ENCODE measurements around the gene FXYD7.

The FXYD7 gene

GRCh38 chr19:35155981-35156672 lies 13.1 kb downstream of the FXYD7 start:
- H3K14ac ChIP-seq (ENCODE audit: low read length) = no peak overlapping the region
- no peak overlapping the region for H3K23ac ChIP-seq (ENCODE audit: low read length)
- no peak overlapping the region for H4K12ac ChIP-seq (ENCODE audit: low read depth, low read length)
- DNase-seq = no peak
- H3K18ac ChIP-seq (ENCODE audit: low read length) = no peak overlapping the region
- H2AFZ ChIP-seq (ENCODE audit: insufficient read depth, low read length, poor library complexity) = no peak overlapping the region
- peaks cover 3% of the 10 kb centered on the region for H3K79me2 ChIP-seq (ENCODE audit: control insufficient read depth, insufficient read depth, low read length, poor library complexity)
- H3K27me3 ChIP-seq (ENCODE audit: insufficient read depth, low read length) = no peaks in the 10 kb centered on the region
- H3K79me1 ChIP-seq (ENCODE audit: low read length) = peaks cover 12% of the 10 kb centered on the region
- no peak overlapping the region for H3K27ac ChIP-seq (ENCODE audit: low read depth, low read length)
- H3K4me1 ChIP-seq (ENCODE audit: control insufficient read depth in 1 of 2, insufficient read depth in 2 of 2, low read length in 2 of 2) = peaks cover 9 to 19% of the 10 kb centered on the region in 2 experiments
- H2BK120ac ChIP-seq (ENCODE audit: insufficient read depth, low read length, poor library complexity) = no peak overlapping the region
- no peak overlapping the region for H3K4ac ChIP-seq (ENCODE audit: low read depth, low read length)
- peaks cover 3 to 16% of the 10 kb centered on the region in 2 experiments for H3K36me3 ChIP-seq (ENCODE audit: control insufficient read depth in 1 of 2, insufficient read depth in 2 of 2, low read length in 2 of 2)
- H2BK5ac ChIP-seq (ENCODE audit: low read depth, low read length, poor library complexity) = no peak overlapping the region
- no peaks in the 10 kb centered on the region for H3K9me3 ChIP-seq (ENCODE audit: insufficient read depth, low read depth, low read length)
- WGBS (ENCODE audit: extremely low coverage, insufficient coverage, insufficient read length) = no CpG with 5 or more reads among the region's 6 CpGs
- peak overlapping the region; percentile 96 for H3K4me2 ChIP-seq (ENCODE audit: low read length)
- H3K4me3 ChIP-seq (ENCODE audit: low read depth, low read length) = no peak overlapping the region
- H2BK12ac ChIP-seq (ENCODE audit: low read length) = no peak overlapping the region
- H2AK5ac ChIP-seq (ENCODE audit: low read length) = no peak overlapping the region
- H3K9ac ChIP-seq (ENCODE audit: low read length) = no peak overlapping the region
- H4K8ac ChIP-seq (ENCODE audit: low read depth, low read length) = no peak overlapping the region
- H4K91ac ChIP-seq (ENCODE audit: low read depth, low read length) = no peak overlapping the region

GRCh38 chr19:35156673-35157014 lies 13.6 kb downstream of the FXYD7 start:
- no peak overlapping the region for H3K4me3 ChIP-seq (ENCODE audit: low read depth, low read length)
- peaks cover 9 to 22% of the 10 kb centered on the region in 2 experiments for H3K4me1 ChIP-seq (ENCODE audit: control insufficient read depth in 1 of 2, insufficient read depth in 2 of 2, low read length in 2 of 2)
- peaks cover 12% of the 10 kb centered on the region for H3K79me1 ChIP-seq (ENCODE audit: low read length)
- H3K23ac ChIP-seq (ENCODE audit: low read length) = no peak overlapping the region
- H3K9me3 ChIP-seq (ENCODE audit: insufficient read depth, low read depth, low read length) = no peaks in the 10 kb centered on the region
- no peak overlapping the region for H2AK5ac ChIP-seq (ENCODE audit: low read length)
- no peak overlapping the region for H2BK5ac ChIP-seq (ENCODE audit: low read depth, low read length, poor library complexity)
- H2BK12ac ChIP-seq (ENCODE audit: low read length) = no peak overlapping the region
- WGBS (ENCODE audit: extremely low coverage, insufficient coverage, insufficient read length) = no CpG with 5 or more reads among the region's 7 CpGs
- H3K9ac ChIP-seq (ENCODE audit: low read length) = no peak overlapping the region
- H3K18ac ChIP-seq (ENCODE audit: low read length) = no peak overlapping the region
- peaks cover 3 to 21% of the 10 kb centered on the region in 2 experiments for H3K36me3 ChIP-seq (ENCODE audit: control insufficient read depth in 1 of 2, insufficient read depth in 2 of 2, low read length in 2 of 2)
- H4K91ac ChIP-seq (ENCODE audit: low read depth, low read length) = no peak overlapping the region
- H3K27me3 ChIP-seq (ENCODE audit: insufficient read depth, low read length) = no peaks in the 10 kb centered on the region
- no peak overlapping the region for H3K4me2 ChIP-seq (ENCODE audit: low read length)
- no peak overlapping the region for H2AFZ ChIP-seq (ENCODE audit: insufficient read depth, low read length, poor library complexity)
- H3K27ac ChIP-seq (ENCODE audit: low read depth, low read length) = no peak overlapping the region
- H3K4ac ChIP-seq (ENCODE audit: low read depth, low read length) = no peak overlapping the region
- H2BK120ac ChIP-seq (ENCODE audit: insufficient read depth, low read length, poor library complexity) = no peak overlapping the region
- no peak overlapping the region for H3K14ac ChIP-seq (ENCODE audit: low read length)
- peaks cover 3% of the 10 kb centered on the region for H3K79me2 ChIP-seq (ENCODE audit: control insufficient read depth, insufficient read depth, low read length, poor library complexity)
- no peak for DNase-seq
- H4K8ac ChIP-seq (ENCODE audit: low read depth, low read length) = no peak overlapping the region
- no peak overlapping the region for H4K12ac ChIP-seq (ENCODE audit: low read depth, low read length)

- Histone ChIP-seq H3K27me3 (ENCODE audit: insufficient read depth, low read length) (no peaks in the 10 kb centered on the region), H2BK5ac (ENCODE audit: low read depth, low read length, poor library complexity) (no peak overlapping the region), H4K12ac (ENCODE audit: low read depth, low read length) (no peak overlapping the region), H4K91ac (ENCODE audit: low read depth, low read length) (no peak overlapping the region), H3K14ac (ENCODE audit: low read length) (no peak overlapping the region), H3K9me3 (ENCODE audit: insufficient read depth, low read depth, low read length) (no peaks in the 10 kb centered on the region), H3K79me1 (ENCODE audit: low read length) (peaks cover 16% of the 10 kb centered on the region), H3K79me2 (ENCODE audit: control insufficient read depth, insufficient read depth, low read length, poor library complexity) (peaks cover 3% of the 10 kb centered on the region), H3K4me3 (ENCODE audit: low read depth, low read length) (no peak overlapping the region), H2BK12ac (ENCODE audit: low read length) (no peak overlapping the region), H3K4ac (ENCODE audit: low read depth, low read length) (no peak overlapping the region), H3K9ac (ENCODE audit: low read length) (no peak overlapping the region), H3K27ac (ENCODE audit: low read depth, low read length) (no peak overlapping the region), H3K23ac (ENCODE audit: low read length) (no peak overlapping the region), H3K18ac (ENCODE audit: low read length) (no peak overlapping the region), H2AFZ (ENCODE audit: insufficient read depth, low read length, poor library complexity) (no peak overlapping the region), H2BK120ac (ENCODE audit: insufficient read depth, low read length, poor library complexity) (no peak overlapping the region), H3K36me3 (ENCODE audit: control insufficient read depth in 1 of 2, insufficient read depth in 2 of 2, low read length in 2 of 2) (peaks cover 5 to 22% of the 10 kb centered on the region in 2 experiments), H3K4me2 (ENCODE audit: low read length) (no peak overlapping the region), H4K8ac (ENCODE audit: low read depth, low read length) (no peak overlapping the region), H2AK5ac (ENCODE audit: low read length) (no peak overlapping the region), H3K4me1 (ENCODE audit: control insufficient read depth in 1 of 2, insufficient read depth in 2 of 2, low read length in 2 of 2) (peaks cover 9 to 28% of the 10 kb centered on the region in 2 experiments)
- no peak for DNase-seq
- WGBS (ENCODE audit: extremely low coverage, insufficient coverage, insufficient read length) = no CpG with 5 or more reads among the region's 4 CpGs
Measured at GRCh38 chr19:35157431-35157830, 14.4 kb downstream of the FXYD7 start.

GRCh38 chr19:35159606-35160005 lies 16.6 kb downstream of the FXYD7 start:
- no peak overlapping the region for H3K4me2 ChIP-seq (ENCODE audit: low read length)
- H4K12ac ChIP-seq (ENCODE audit: low read depth, low read length) = no peak overlapping the region
- no peak overlapping the region for H4K8ac ChIP-seq (ENCODE audit: low read depth, low read length)
- peaks cover 3% of the 10 kb centered on the region for H3K79me2 ChIP-seq (ENCODE audit: control insufficient read depth, insufficient read depth, low read length, poor library complexity)
- no peak overlapping the region for H3K4ac ChIP-seq (ENCODE audit: low read depth, low read length)
- no peak overlapping the region for H2AK5ac ChIP-seq (ENCODE audit: low read length)
- no peak overlapping the region for H2BK120ac ChIP-seq (ENCODE audit: insufficient read depth, low read length, poor library complexity)
- H3K79me1 ChIP-seq (ENCODE audit: low read length) = peaks cover 22% of the 10 kb centered on the region
- peaks cover 12 to 31% of the 10 kb centered on the region in 2 experiments for H3K36me3 ChIP-seq (ENCODE audit: control insufficient read depth in 1 of 2, insufficient read depth in 2 of 2, low read length in 2 of 2)
- no peak overlapping the region for H3K18ac ChIP-seq (ENCODE audit: low read length)
- H4K91ac ChIP-seq (ENCODE audit: low read depth, low read length) = no peak overlapping the region
- no peak for DNase-seq
- H3K9me3 ChIP-seq (ENCODE audit: insufficient read depth, low read depth, low read length) = peaks cover 8% of the 10 kb centered on the region
- no peaks in the 10 kb centered on the region for H3K27me3 ChIP-seq (ENCODE audit: insufficient read depth, low read length)
- no peak overlapping the region for H2BK5ac ChIP-seq (ENCODE audit: low read depth, low read length, poor library complexity)
- peaks cover 12 to 27% of the 10 kb centered on the region in 2 experiments for H3K4me1 ChIP-seq (ENCODE audit: control insufficient read depth in 1 of 2, insufficient read depth in 2 of 2, low read length in 2 of 2)
- no peak overlapping the region for H3K27ac ChIP-seq (ENCODE audit: low read depth, low read length)
- H3K9ac ChIP-seq (ENCODE audit: low read length) = no peak overlapping the region
- H3K4me3 ChIP-seq (ENCODE audit: low read depth, low read length) = no peak overlapping the region
- WGBS (ENCODE audit: extremely low coverage, insufficient coverage, insufficient read length) = no CpG with 5 or more reads among the region's 8 CpGs
- no peak overlapping the region for H3K14ac ChIP-seq (ENCODE audit: low read length)
- no peak overlapping the region for H2AFZ ChIP-seq (ENCODE audit: insufficient read depth, low read length, poor library complexity)
- no peak overlapping the region for H2BK12ac ChIP-seq (ENCODE audit: low read length)
- H3K23ac ChIP-seq (ENCODE audit: low read length) = no peak overlapping the region

All from trophoblast cell (in vitro differentiated cells and primary cell).